Memory B cell (primary cell): ENCODE measurements around the gene PAPPA.

ENCODE experiments used
- ATAC-seq: fragments of 150-1000 bp; cut with Tn5 transposase; 2 replicates; pipeline ENCODE4 v1.10.0; 2021; ENCODE audit warnings: low read depth, mild to moderate bottlenecking, moderate library complexity
- DNase-seq, 2 donors: peaks; one replicate each; pipeline ENCODE4 v3.0.0; 2022; ENCODE audit warnings: low spot score in 2 of 2
- H3K27ac Mint-ChIP-seq: one replicate; pipeline ENCODE4 v1.8.0; 2022; ENCODE audit warnings: mild to moderate bottlenecking, moderate library complexity, mixed read lengths
- H3K27me3 Mint-ChIP-seq: one replicate; pipeline ENCODE4 v1.8.0; 2022; ENCODE audit warnings: mixed read lengths
- H3K36me3 Mint-ChIP-seq: one replicate; pipeline ENCODE4 v1.8.0; 2022; ENCODE audit warnings: mild to moderate bottlenecking, mixed read lengths
- H3K4me1 Mint-ChIP-seq: one replicate; pipeline ENCODE4 v1.8.0; 2022; ENCODE audit warnings: mixed read lengths
- H3K4me3 Mint-ChIP-seq: one replicate; pipeline ENCODE4 v1.8.0; 2022; ENCODE audit warnings: mild to moderate bottlenecking, moderate library complexity, mixed read lengths
- H3K9me3 Mint-ChIP-seq: one replicate; pipeline ENCODE4 v1.8.0; 2022; ENCODE audit warnings: mixed read lengths

Gene PAPPA

DNA sequence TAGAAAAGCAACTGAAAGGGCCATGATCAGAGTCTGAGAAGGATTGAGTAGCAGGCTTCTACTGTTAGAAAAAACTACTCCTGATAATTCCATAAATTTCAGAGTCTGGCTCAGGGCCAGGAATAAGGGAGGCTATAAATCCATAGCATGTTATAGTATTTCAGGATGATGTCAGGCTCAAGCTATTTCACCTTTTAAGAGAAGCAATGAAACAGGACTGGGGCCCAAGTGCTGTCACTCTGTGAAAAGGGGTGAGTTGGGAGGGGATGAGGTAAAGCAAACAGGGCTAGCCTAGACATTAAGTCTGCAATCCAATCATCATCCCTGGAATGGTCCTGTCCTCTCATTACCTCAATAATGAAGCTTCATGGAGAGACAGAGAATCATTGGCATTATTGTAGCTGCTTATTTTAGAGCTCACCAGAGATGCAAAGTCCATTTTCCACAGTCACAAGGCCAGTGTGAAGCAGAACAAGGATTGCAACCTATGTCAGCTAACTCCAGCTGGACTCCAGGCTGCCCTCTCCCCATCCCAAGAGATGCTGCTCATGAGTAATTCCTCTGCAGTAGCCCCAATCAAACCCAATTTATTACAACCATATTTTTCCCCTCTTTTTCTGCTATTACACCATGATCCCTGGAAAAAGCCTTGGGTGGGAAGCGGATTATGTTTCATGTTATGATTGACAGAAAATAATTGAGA is 56.0 kb downstream of the PAPPA start:
- H3K27me3 Mint-ChIP-seq = no peaks in the 10 kb centered on the region
- H3K4me1 Mint-ChIP-seq = no peaks in the 10 kb centered on the region
- DNase-seq (no peak), ATAC-seq (no peak)
- no peaks in the 10 kb centered on the region for H3K36me3 Mint-ChIP-seq
- no peak overlapping the region for H3K4me3 Mint-ChIP-seq
- H3K27ac Mint-ChIP-seq = no peak overlapping the region
- no peaks in the 10 kb centered on the region for H3K9me3 Mint-ChIP-seq

DNA sequence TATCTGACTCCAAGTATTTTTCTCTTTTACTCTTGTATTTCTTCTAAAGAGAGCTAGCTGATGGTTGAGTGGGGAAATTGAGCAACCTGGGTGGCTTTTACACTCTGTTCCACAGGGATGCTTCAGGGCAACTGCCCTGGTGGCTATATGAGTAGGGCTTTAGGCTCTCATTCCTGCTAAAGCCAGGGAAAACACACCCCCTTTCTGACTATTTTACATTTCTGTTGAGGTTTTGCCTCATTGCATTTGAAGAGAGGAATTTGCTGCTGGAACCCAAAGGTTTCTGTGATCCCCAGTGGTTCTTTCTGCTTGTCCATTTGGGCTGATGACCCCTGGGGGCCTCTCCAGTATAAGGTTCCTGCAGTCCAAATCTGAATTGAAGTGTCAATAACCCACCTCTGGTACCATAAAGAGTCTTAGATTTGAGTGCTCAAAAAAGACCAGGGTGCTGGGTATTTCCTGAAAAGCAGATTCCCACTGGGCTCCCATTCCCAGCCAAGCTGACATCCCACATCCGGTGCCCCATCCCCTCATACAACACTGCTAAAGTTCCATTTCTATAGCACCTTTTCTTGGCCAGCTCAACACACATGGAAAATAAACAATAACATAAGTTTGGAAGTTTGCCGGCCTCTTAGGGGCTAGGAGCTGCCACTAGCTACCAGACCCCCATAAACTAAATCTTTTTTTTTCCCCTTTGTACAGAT is 59.5 kb downstream of the PAPPA start:
- H3K4me1 Mint-ChIP-seq = no peaks in the 10 kb centered on the region
- H3K9me3 Mint-ChIP-seq = peaks cover 3% of the 10 kb centered on the region
- H3K27ac Mint-ChIP-seq = no peak overlapping the region
- DNase-seq = no peak
- no peak overlapping the region for H3K4me3 Mint-ChIP-seq
- ATAC-seq = no peak
- peaks cover 3% of the 10 kb centered on the region for H3K27me3 Mint-ChIP-seq
- H3K36me3 Mint-ChIP-seq = no peaks in the 10 kb centered on the region

DNA sequence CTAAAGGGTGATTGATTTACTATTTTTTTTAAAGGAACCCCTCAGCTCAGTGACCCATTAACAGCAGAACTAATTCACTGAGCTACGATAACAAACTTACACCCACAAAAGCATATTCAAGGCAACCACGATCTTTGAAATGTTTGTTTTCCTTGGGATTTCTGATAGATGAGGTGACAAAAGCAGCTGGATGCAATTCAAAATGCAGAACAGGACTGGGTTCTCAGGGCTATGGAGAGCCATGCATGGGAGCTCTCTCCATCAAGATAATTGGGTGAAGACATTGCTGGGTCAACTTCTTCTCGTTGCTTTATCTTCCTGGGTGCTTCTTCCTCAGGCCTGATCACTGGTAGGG is 60.1 kb downstream of the PAPPA start:
- Mint-ChIP-seq H3K4me1 (no peaks in the 10 kb centered on the region), H3K4me3 (no peak overlapping the region), H3K9me3 (peaks cover 3% of the 10 kb centered on the region), H3K36me3 (no peaks in the 10 kb centered on the region), H3K27me3 (peaks cover 3% of the 10 kb centered on the region), H3K27ac (no peak overlapping the region)
- ATAC-seq (no peak), DNase-seq (no peak)

DNA sequence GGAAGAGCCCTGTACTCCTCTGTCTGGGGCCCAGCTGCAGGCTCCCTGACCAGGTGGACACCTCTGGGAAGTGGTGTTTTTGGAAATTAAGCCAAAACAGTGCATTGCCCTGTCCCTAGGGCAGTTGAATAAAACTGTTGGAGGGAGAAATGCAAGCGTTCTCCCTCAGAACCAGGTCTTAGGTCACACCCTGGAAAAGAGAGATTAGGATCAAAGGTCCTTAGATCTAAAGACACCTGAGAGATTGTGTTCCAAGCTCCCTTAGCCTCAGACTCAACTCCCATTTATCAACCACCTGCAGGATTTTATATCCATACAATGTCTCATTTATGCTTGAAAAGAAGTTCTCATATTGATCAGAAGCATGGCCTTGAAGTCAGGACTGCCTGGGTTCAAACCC is 64.8 kb downstream of the PAPPA start:
- Mint-ChIP-seq H3K4me1 (no peaks in the 10 kb centered on the region), H3K36me3 (no peaks in the 10 kb centered on the region), H3K27me3 (peaks cover 3% of the 10 kb centered on the region), H3K4me3 (no peak overlapping the region), H3K9me3 (peaks cover 6% of the 10 kb centered on the region), H3K27ac (no peak overlapping the region)
- DNase-seq (no peak), ATAC-seq (no peak)

DNA sequence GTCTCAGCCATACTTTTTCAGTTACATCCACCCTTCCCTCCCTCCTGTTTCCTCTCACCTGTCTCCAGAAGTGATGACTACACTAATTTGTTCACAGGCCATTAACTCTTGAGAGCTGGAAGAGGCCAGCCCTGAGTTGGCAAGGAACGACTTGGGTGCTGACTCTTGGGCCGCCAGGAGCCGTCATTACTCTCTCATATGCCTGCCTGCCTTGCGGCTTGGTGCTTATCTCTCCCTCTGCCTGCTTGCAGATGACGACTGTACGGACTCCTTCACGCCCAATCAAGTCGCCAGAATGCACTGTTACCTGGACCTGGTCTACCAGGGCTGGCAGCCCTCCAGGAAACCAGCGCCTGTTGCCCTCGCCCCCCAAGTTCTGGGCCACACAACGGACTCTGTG is 66.1 kb downstream of the PAPPA start:
- H3K36me3 Mint-ChIP-seq = no peaks in the 10 kb centered on the region
- H3K27ac Mint-ChIP-seq = no peak overlapping the region
- H3K9me3 Mint-ChIP-seq = peaks cover 6% of the 10 kb centered on the region
- H3K4me1 Mint-ChIP-seq = no peaks in the 10 kb centered on the region
- DNase-seq = no peak
- peaks cover 3% of the 10 kb centered on the region for H3K27me3 Mint-ChIP-seq
- ATAC-seq = no peak
- H3K4me3 Mint-ChIP-seq = no peak overlapping the region

DNA sequence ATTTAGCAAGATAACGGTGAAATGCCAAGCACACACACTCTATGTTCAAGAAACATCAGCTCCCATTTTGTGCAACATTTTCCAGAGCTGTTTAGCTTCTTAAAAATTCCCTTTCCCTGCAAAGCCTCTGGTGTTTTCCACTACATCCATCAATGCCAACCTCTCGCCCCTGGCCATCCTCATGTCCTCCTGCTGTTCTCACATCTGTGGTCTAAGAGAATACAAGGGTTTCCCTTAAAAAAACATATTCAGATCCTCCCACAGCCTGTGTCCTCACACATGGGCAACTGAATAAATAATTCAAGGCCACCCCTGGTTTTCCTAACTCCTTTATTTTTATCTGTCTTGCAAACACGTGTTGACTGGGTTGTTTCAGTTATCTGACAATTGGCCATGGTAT is 70.3 kb downstream of the PAPPA start:
- H3K27me3 Mint-ChIP-seq = no peaks in the 10 kb centered on the region
- H3K36me3 Mint-ChIP-seq = no peaks in the 10 kb centered on the region
- peaks cover 3% of the 10 kb centered on the region for H3K9me3 Mint-ChIP-seq
- no peak for ATAC-seq
- H3K4me3 Mint-ChIP-seq = no peak overlapping the region
- no peaks in the 10 kb centered on the region for H3K4me1 Mint-ChIP-seq
- H3K27ac Mint-ChIP-seq = no peak overlapping the region
- no peak for DNase-seq

DNA sequence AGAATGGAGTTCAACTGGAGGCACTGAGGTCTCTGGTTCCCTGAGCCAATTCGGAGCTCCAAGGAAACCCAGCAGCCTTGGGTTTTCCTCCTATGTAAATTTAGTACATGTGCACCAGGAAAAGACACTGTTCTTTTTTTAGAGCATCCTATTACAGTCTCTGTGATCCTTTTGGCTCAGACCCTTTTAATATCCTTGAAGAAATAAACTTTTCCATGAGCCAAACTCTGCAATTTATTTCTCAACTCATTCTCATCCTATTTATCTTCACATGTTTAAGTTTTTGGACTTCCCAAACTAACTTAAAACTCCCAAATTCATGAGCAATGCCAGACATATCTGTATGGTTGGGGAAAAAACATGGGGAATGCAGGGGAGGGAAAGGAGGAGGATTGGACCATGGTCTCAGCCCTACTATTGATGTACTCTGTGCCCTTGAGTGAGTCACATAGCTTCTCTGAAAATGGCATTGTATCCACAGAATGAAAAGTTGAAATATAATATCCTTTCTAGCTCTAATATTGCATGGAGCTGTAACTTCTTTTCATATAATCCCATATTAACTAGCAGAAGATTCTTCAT is 76.6 kb downstream of the PAPPA start:
- H3K4me3 Mint-ChIP-seq = no peak overlapping the region
- ATAC-seq (no peak), DNase-seq (no peak)
- no peaks in the 10 kb centered on the region for H3K36me3 Mint-ChIP-seq
- no peak overlapping the region for H3K27ac Mint-ChIP-seq
- no peaks in the 10 kb centered on the region for H3K9me3 Mint-ChIP-seq
- peaks cover 3% of the 10 kb centered on the region for H3K27me3 Mint-ChIP-seq
- no peaks in the 10 kb centered on the region for H3K4me1 Mint-ChIP-seq

DNA sequence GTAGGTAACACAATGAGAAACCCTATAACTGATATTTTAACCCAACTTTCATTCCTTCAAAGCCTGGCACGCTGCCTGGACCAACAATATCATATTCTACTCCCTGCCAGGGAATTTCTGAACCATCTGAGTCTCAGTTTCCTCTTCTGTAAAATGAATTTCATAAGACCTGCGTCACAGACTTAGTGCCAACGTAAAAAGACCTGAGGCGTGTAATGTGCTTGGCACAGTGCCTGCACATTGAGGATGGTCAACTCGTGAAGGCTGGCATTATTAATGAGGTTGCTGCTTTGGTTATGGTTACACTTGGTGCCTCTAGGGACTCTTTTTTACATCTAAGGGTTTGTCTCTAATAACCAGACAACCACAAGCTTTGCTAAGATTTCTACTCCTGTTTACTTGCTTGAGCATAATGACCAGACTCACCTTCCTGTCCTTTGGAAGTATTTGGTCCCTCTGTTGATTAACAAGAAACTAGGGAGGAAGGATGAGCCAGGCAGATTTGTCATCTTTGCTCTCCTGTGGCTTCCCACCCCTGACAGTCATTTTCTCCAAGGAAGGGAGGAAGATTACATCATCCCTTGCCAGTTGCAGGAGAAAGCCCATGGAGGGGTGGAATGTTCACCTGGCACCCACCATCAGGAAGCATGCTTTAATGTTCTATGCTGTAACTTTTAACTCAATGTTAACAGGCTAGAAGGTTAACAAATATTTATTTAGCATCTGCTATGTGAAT is 79.0 kb downstream of the PAPPA start:
- no peak for DNase-seq
- Mint-ChIP-seq H3K4me3 (no peak overlapping the region), H3K9me3 (no peaks in the 10 kb centered on the region), H3K4me1 (no peaks in the 10 kb centered on the region), H3K27me3 (peaks cover 3% of the 10 kb centered on the region), H3K27ac (no peak overlapping the region), H3K36me3 (no peaks in the 10 kb centered on the region)
- no peak for ATAC-seq

DNA sequence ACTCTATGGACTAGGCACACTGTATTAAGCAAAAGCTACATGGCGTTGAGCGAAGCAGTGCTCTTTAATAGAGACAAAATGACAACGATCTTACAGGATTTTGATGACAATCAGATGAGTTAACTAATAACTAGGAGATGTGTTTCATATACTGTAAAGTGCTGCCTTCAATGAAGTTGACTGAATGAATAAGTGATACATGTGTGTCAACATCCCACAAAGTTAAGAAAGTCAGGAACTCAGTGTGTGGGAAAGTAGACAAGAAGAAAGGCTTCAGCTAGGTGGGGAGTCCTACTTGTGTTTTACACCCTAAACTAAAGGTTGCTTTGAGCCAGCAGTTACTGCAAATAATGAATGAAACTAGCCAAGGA is 79.6 kb downstream of the PAPPA start:
- no peak overlapping the region for H3K27ac Mint-ChIP-seq
- DNase-seq (no peak), ATAC-seq (no peak)
- no peaks in the 10 kb centered on the region for H3K4me1 Mint-ChIP-seq
- peaks cover 3% of the 10 kb centered on the region for H3K27me3 Mint-ChIP-seq
- no peaks in the 10 kb centered on the region for H3K9me3 Mint-ChIP-seq
- no peaks in the 10 kb centered on the region for H3K36me3 Mint-ChIP-seq
- H3K4me3 Mint-ChIP-seq = no peak overlapping the region

DNA sequence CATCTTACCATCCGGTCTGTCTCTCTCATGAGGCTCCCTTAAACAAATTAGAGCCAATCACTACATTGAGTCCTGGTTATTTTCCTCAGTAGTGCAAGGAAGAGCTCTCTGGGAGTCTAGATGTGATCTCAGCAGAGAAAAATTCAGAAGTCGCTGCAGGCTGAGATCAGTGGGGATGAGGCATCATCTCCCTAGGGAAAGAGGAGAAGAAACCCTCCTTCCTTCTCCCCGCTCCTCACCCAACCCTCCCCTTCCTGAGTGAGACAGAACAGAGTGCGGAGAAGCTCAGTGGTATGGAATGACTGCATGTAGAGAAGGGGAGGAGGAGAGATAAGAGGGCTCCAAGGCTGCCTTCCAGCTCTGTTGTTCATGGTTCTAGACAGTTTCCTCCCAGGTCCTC is 80.5 kb downstream of the PAPPA start:
- Mint-ChIP-seq H3K27ac (no peak overlapping the region), H3K9me3 (no peaks in the 10 kb centered on the region), H3K36me3 (no peaks in the 10 kb centered on the region), H3K4me3 (no peak overlapping the region), H3K27me3 (peaks cover 3% of the 10 kb centered on the region), H3K4me1 (no peaks in the 10 kb centered on the region)
- ATAC-seq (no peak), DNase-seq (no peak)

DNA sequence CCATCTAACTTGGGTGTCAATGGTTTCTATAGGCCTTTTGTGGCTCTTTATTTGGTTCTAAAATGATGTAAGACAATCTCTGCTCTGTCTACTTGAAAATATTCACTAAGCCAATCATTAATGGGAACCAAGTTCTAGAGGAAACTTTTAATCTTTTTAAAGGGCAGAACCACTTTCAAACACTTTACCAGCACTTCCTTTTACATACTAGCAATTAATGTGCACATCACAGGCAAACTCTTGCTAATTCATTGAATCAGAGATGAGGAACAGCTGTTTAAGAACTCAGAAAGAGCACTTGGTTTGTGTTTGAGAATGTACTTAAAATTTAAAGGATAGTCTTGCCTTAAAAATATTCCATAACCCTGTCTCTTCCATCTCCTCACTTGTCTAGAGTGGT is 83.4 kb downstream of the PAPPA start:
- DNase-seq (no peak), ATAC-seq (no peak)
- no peaks in the 10 kb centered on the region for H3K4me1 Mint-ChIP-seq
- no peaks in the 10 kb centered on the region for H3K36me3 Mint-ChIP-seq
- no peak overlapping the region for H3K27ac Mint-ChIP-seq
- H3K27me3 Mint-ChIP-seq = no peaks in the 10 kb centered on the region
- H3K4me3 Mint-ChIP-seq = no peak overlapping the region
- H3K9me3 Mint-ChIP-seq = no peaks in the 10 kb centered on the region

DNA sequence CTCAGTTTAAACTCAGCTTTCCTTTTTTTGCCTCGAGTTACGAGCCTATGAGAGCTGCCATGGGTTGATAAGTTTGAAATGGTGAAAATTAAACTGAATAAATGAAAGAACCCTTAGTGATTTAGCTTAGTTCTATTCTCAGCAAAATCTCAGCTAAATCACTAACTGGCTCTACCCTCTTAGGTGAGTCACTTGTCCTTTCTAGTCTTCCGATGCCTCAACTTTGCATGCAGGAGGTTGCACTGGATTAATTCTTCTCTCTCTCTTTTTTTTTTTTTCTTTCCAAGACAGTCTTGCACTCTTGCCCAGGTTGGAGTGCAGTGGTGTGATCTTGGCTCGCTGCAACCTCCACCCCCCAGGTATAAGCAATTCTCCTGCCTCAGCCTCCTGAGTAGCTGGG is 83.9 kb downstream of the PAPPA start:
- Mint-ChIP-seq H3K27me3 (no peaks in the 10 kb centered on the region), H3K27ac (no peak overlapping the region), H3K36me3 (no peaks in the 10 kb centered on the region), H3K4me3 (no peak overlapping the region), H3K4me1 (no peaks in the 10 kb centered on the region), H3K9me3 (no peaks in the 10 kb centered on the region)
- DNase-seq (no peak), ATAC-seq (no peak)

DNA sequence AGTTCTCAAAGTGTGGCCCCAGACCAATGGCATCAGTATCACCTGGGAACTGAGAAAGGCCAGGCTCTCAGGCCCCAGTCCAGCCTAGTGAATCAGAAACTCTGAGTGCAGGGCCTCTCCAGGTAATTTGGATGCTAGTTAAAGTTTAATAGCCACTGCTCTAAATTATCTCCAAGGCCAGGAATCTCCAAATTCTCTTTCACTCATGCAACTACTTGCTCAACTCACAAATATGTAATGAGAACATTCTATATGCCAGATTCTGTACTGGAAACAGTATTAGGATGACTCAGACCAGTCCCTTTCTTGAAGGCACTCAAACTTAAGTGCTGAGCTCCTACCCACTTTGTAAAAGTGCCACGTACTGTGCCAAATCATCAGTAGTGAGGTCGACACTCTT is 84.6 kb downstream of the PAPPA start:
- Mint-ChIP-seq H3K4me3 (no peak overlapping the region), H3K4me1 (no peaks in the 10 kb centered on the region), H3K9me3 (no peaks in the 10 kb centered on the region), H3K27me3 (no peaks in the 10 kb centered on the region), H3K36me3 (no peaks in the 10 kb centered on the region), H3K27ac (no peak overlapping the region)
- DNase-seq (no peak), ATAC-seq (no peak)

DNA sequence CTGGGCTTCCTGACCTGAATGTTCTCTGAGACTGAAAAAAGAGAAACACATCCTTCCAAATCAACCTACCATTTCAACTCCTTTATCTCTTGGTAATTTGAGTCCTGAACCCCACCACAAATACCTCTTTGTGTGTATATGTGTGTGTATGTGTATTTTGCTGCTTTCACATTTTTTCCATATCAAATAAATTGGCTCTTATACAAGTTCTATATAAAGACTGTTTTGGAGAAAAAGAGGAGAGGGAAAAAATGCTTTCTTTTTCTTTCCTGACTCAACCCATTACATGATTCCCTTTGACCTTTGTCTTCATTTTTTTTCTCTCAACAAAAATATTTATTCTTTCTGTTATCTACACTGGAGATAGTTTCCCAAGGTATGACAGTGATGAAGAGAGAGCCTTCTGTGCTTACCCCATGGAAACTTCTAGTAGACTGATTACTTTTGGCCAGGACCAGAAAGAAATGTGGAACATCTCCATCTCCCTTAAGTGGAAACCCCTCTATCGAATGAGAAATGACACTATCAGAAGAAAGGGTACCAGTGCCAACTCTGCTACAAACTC is 85.3 kb downstream of the PAPPA start:
- Mint-ChIP-seq H3K27ac (no peak overlapping the region), H3K27me3 (no peaks in the 10 kb centered on the region), H3K4me3 (no peak overlapping the region), H3K36me3 (no peaks in the 10 kb centered on the region), H3K4me1 (no peaks in the 10 kb centered on the region), H3K9me3 (no peaks in the 10 kb centered on the region)
- ATAC-seq (no peak), DNase-seq (no peak)
